NCI-H2029 (cell line): Measurements from ENCODE around the gene ACOXL.

Experiments used
- DNase-seq: peaks from one replicate; lab custom pipeline; 2025; lab: John Stamatoyannopoulos, UW

The ACOXL gene

GRCh38 chr2:111116843-111117597 lies 384.6 kb downstream of the ACOXL start:
- DNase-seq, result peak; percentile 87

GRCh38 chr2:111117598-111118480 lies 385.5 kb downstream of the ACOXL start:
- no peak for DNase-seq

GRCh38 chr2:111118481-111118980 lies 386.2 kb downstream of the ACOXL start:
- DNase-seq, result no peak

- DNase-seq, result no peak
Observed at GRCh38 chr2:111118981-111119821, 386.8 kb downstream of the ACOXL start.

- no peak for DNase-seq
Observed at GRCh38 chr2:111119822-111120252, 387.5 kb downstream of the ACOXL start.

- peak; percentile 87 for DNase-seq
Observed at GRCh38 chr2:111120253-111121027, 388.1 kb downstream of the ACOXL start, which contains the start of gene BCL2L11. Gene BCL2L11 (plus strand): TSS chr2:111120914. CDS start chr2:111123746, 2,832 bp downstream.

- peak; percentile 50 for DNase-seq
Observed at GRCh38 chr2:111121028-111121827, 388.9 kb downstream of the ACOXL start.

GRCh38 chr2:111121828-111122630 lies 389.7 kb downstream of the ACOXL start:
- peak; percentile 85 for DNase-seq

- DNase-seq, result peak; percentile 60
Observed at GRCh38 chr2:111122631-111123421, 390.5 kb downstream of the ACOXL start.

- DNase-seq, result no peak
Observed at GRCh38 chr2:111123751-111124150, 391.4 kb downstream of the ACOXL start.

- no peak for DNase-seq
Observed at GRCh38 chr2:111126581-111126980, 394.2 kb downstream of the ACOXL start.

GRCh38 chr2:111127351-111127750 lies 395.0 kb downstream of the ACOXL start:
- no peak for DNase-seq

GRCh38 chr2:111128096-111128495 lies 395.7 kb downstream of the ACOXL start:
- DNase-seq, result no peak

GRCh38 chr2:111133603-111134002 lies 401.2 kb downstream of the ACOXL start:
- DNase-seq, result no peak

- DNase-seq, result no peak
Observed at GRCh38 chr2:111134055-111134454, 401.7 kb downstream of the ACOXL start.

- DNase-seq, result no peak
Observed at GRCh38 chr2:111135237-111135909, 403.0 kb downstream of the ACOXL start.

- peak; percentile 28 for DNase-seq
Observed at GRCh38 chr2:111135910-111136297, 403.5 kb downstream of the ACOXL start.

GRCh38 chr2:111138839-111139238 lies 406.5 kb downstream of the ACOXL start:
- DNase-seq, result no peak
